ENCODE measurements around the gene TMEM132E. TPM values are rescaled to one million over a fixed set of nuclear protein-coding genes. Genes with fewer than 3 reads are reported as not detected.

TMEM132E gene
- total RNA-seq, 3 donors from 2014 or later, result under 0.01 TPM; not detected in 1

- Histone ChIP-seq H3K27ac (no peak overlapping the region), H3K9me3 (no peaks in the 10 kb centered on the region), H3K27me3 (peaks cover 0 to 10% of the 10 kb centered on the region in 2 donors), H3K36me3 (no peaks in the 10 kb centered on the region), H3K4me1 (no peaks in the 10 kb centered on the region), H3K4me3 (no peak overlapping the region)
- intact Hi-C loops (cut with DNase I; ENCODE audit: low total_unique reads), result no loop called here
- DNase-seq (ENCODE audit: low spot score in 2 of 2), result no peak
- TF ChIP-seq CTCF (IDR thresholded peaks at IDR 0.05) (no peak), POLR2A (IDR thresholded peaks at IDR 0.05) (no peak), POLR2AphosphoS5 (IDR thresholded peaks at IDR 0.05) (no peak)
These were observed 77.4 kb downstream of the TMEM132E start for GRCh38 chr17:34656801-34657200.

- TF ChIP-seq POLR2A (IDR thresholded peaks at IDR 0.05) (no peak), POLR2AphosphoS5 (IDR thresholded peaks at IDR 0.05) (no peak), CTCF (IDR thresholded peaks at IDR 0.05) (no peak)
- H3K9me3 ChIP-seq, result no peaks in the 10 kb centered on the region
- H3K36me3 ChIP-seq, result no peaks in the 10 kb centered on the region
- peaks cover 0 to 3% of the 10 kb centered on the region in 2 donors for H3K27me3 ChIP-seq
- no peaks in the 10 kb centered on the region for H3K4me1 ChIP-seq
- no peak for DNase-seq (ENCODE audit: low spot score in 2 of 2)
- no peak overlapping the region for H3K27ac ChIP-seq
- intact Hi-C loops (cut with DNase I; ENCODE audit: low total_unique reads), result no loop called here
- H3K4me3 ChIP-seq, result no peak overlapping the region
These were observed 79.6 kb downstream of the TMEM132E start for GRCh38 chr17:34658811-34659560.

GRCh38 chr17:34663714-34664113, 84.3 kb downstream of the TMEM132E start:
- H3K4me1 ChIP-seq, result no peaks in the 10 kb centered on the region
- DNase-seq (ENCODE audit: low spot score in 2 of 2), result no peak
- H3K36me3 ChIP-seq, result no peaks in the 10 kb centered on the region
- no peak overlapping the region for H3K4me3 ChIP-seq
- no peak overlapping the region for H3K27ac ChIP-seq
- H3K9me3 ChIP-seq, result no peaks in the 10 kb centered on the region
- H3K27me3 ChIP-seq, result peaks cover 0 to 8% of the 10 kb centered on the region in 2 donors
- no peak for TF ChIP-seq POLR2AphosphoS5 (IDR thresholded peaks at IDR 0.05)
- no peak for TF ChIP-seq CTCF (IDR thresholded peaks at IDR 0.05)
- no peak for TF ChIP-seq POLR2A (IDR thresholded peaks at IDR 0.05)
- intact Hi-C loops (cut with DNase I; ENCODE audit: low total_unique reads), result no loop called here

GRCh38 chr17:34665150-34665806, 85.9 kb downstream of the TMEM132E start:
- Histone ChIP-seq H3K4me1 (no peaks in the 10 kb centered on the region), H3K4me3 (no peak overlapping the region), H3K9me3 (no peaks in the 10 kb centered on the region), H3K27ac (no peak overlapping the region), H3K36me3 (no peaks in the 10 kb centered on the region), H3K27me3 (peaks cover 0 to 8% of the 10 kb centered on the region in 2 donors)
- TF ChIP-seq POLR2AphosphoS5 (IDR thresholded peaks at IDR 0.05), result no peak
- no peak for TF ChIP-seq CTCF (IDR thresholded peaks at IDR 0.05)
- no peak for TF ChIP-seq POLR2A (IDR thresholded peaks at IDR 0.05)
- intact Hi-C loops (cut with DNase I; ENCODE audit: low total_unique reads), result no loop called here
- no peak for DNase-seq (ENCODE audit: low spot score in 2 of 2)

Data from breast epithelium (tissue), 4 donors.